Lower leg skin (tissue), 4 donors: ENCODE results near the gene CABLES1. TPM values are rescaled to one million over a fixed set of nuclear protein-coding genes. Genes with fewer than 3 reads are reported as not detected.

Experiments
- DNase-seq, 2 donors: peaks; one replicate each; pipeline ENCODE4 v3.0.0-alpha.2; 2019; ENCODE audit warnings: low spot score in 2 of 2
- H3K4me3 ChIP-seq: fragments of 200-600 bp; sonication (generic); 2 replicates; pipeline ENCODE4 v1.5.1; 2017; ENCODE audit warnings: mild to moderate bottlenecking, low read depth; ENCODE audit not compliant: poor library complexity, severe bottlenecking
- POLR2A ChIP-seq, 2 donors: fragments of 450-650 bp; IDR thresholded peaks; one replicate each; pipeline ENCODE4 v1.6.1; 2016 to 2017; ENCODE audit warnings: antibody characterized with exemption in 2 of 2, mild to moderate bottlenecking in 1 of 2, moderate library complexity in 1 of 2
- WGBS, 2 donors: methylation state at CpG; one replicate each; pipeline ENCODE4 v1.1.5; 2018; 5-methylcytosine and 5-hydroxymethylcytosine counted together
- intact Hi-C: fragments of 100-400 bp; cut with DNase I; formaldehyde crosslinking; loops from one replicate; pipeline ENCODE4 v1.15.0; 2023; ENCODE audit warnings: low total_unique reads
- total RNA-seq, 4 donors: library from RNA; depleted of rRNA; stranded (reverse); fragments of >200 nt; gene quantifications; one replicate each; pipeline ENCODE4 v1.1.0, GENCODE V29; 2016
- TF ChIP-seq, protein P1 (sequence below), 3 donors: fragments of 450-650 bp; IDR thresholded peaks; one replicate each; pipeline ENCODE4 v1.5.1; 2016; ENCODE audit warnings: antibody characterized with exemption in 3 of 3, mild to moderate bottlenecking in 3 of 3, moderate library complexity in 2 of 3

The CABLES1 gene
- total RNA-seq, 4 donors from 2014 or later = 15.0 to 52.5 (median 27.5) TPM

DNA sequence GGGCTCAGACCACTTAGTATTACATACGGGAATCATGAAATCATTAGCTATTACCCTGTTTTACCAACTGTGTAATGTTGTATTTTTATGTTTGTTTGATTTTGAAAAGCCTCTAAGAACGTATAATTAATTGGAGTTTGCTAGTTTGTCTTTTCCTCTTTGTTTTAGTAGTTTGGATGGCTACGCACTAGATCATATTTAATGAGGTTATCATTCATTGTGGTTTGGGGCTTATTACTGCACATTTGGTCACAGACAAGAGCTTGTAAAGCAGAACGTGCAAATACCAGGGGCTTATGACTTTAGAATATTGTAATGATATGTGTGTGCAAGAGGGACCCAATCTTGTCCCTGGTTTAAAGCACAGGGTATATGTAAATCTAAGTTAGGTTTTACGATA lies 10.3 kb downstream of the CABLES1 start:
- DNase-seq = no peak
- TF ChIP-seq, protein P1, sequence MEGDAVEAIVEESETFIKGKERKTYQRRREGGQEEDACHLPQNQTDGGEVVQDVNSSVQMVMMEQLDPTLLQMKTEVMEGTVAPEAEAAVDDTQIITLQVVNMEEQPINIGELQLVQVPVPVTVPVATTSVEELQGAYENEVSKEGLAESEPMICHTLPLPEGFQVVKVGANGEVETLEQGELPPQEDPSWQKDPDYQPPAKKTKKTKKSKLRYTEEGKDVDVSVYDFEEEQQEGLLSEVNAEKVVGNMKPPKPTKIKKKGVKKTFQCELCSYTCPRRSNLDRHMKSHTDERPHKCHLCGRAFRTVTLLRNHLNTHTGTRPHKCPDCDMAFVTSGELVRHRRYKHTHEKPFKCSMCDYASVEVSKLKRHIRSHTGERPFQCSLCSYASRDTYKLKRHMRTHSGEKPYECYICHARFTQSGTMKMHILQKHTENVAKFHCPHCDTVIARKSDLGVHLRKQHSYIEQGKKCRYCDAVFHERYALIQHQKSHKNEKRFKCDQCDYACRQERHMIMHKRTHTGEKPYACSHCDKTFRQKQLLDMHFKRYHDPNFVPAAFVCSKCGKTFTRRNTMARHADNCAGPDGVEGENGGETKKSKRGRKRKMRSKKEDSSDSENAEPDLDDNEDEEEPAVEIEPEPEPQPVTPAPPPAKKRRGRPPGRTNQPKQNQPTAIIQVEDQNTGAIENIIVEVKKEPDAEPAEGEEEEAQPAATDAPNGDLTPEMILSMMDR (IDR thresholded peaks at IDR 0.05) = no peak
- TF ChIP-seq POLR2A (IDR thresholded peaks at IDR 0.05) = no peak
- WGBS, 2 donors = 74 to 84% methylated on average over 5 of the region's 5 CpGs
- intact Hi-C loops = no loop called here
- H3K4me3 ChIP-seq = no peak overlapping the region

DNA sequence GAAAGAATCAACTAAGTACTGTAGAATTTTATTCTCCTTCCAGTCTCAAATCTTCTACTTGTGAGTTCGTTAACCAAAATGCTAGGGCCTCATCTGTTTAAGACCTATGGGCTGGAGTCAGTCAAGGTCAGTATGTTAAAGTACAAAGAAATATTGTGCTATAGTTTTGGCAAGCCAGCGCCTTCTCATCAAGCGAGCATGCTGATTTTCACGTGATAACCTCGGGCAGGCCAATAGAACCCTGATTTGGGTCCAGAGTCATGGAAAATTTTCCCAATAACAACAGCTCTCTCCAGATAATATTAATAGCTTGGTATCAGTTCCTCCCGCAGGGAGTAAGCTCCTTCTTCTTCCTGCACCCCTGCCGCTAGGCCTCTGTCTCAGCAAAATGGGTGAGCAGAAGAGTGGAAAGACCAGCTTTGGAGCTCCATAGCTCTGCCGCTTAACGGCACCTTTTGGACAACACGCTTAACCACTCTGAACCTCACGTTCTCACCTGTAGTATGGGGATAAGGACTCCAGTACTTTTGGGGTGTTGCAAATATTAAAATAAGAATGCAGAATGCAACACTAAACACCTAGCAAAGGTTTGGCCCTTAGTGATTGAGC lies 11.7 kb downstream of the CABLES1 start:
- DNase-seq = no peak
- TF ChIP-seq POLR2A (IDR thresholded peaks at IDR 0.05) = no peak
- TF ChIP-seq, protein P1 (IDR thresholded peaks at IDR 0.05) = no peak
- intact Hi-C loops = no loop called here
- H3K4me3 ChIP-seq = no peak overlapping the region
- 62 to 78% methylated on average over 11 of the region's 11 CpGs for WGBS, 2 donors

DNA sequence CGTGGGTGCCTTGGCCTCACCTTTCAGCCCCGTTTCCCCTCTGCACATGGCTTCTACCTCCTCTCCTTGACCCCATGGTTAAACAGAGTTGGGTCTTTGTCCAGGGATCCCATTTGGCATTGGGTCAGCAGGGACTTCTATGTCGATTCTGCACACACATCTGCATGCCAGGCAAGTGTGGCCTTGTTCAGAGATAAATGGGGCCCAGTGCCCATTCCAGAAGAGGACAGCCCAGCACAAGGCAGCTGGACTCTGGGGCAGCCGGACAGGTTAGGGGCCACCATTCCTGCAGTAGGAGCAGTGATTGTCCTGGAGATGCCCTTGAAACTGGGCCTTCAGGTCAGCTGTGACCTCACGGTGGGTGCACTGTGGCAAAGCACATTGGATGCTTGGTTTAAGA lies 13.1 kb downstream of the CABLES1 start:
- DNase-seq = no peak
- 83 to 84% methylated on average over 5 of the region's 5 CpGs for WGBS, 2 donors
- intact Hi-C loops = no loop called here
- no peak overlapping the region for H3K4me3 ChIP-seq
- TF ChIP-seq POLR2A (IDR thresholded peaks at IDR 0.05) = no peak

DNA sequence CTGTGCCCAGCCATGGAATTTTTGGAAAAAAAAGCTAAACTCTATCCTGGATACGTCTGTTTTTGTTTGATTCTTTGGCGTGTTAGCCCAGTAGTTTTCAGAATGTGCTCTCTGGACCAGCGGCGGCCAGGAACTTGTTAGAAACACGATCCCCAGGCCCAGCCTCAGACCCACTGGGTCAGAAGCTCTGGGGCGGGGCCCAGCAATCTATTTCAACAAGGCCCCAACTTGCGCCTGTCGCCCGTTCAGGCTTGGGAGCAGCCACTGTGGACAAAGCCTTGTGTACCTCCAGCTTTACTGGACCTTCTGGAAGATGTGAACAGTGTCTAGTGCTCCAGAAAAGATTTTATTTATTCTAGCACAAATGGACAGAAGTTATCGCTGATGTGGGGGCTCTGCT lies 14.3 kb downstream of the CABLES1 start:
- intact Hi-C loops = no loop called here
- no peak overlapping the region for H3K4me3 ChIP-seq
- TF ChIP-seq, protein P1 (IDR thresholded peaks at IDR 0.05) = no peak
- TF ChIP-seq POLR2A (IDR thresholded peaks at IDR 0.05) = no peak
- WGBS, 2 donors = 85% methylated on average over 10 of the region's 10 CpGs
- no peak for DNase-seq

DNA sequence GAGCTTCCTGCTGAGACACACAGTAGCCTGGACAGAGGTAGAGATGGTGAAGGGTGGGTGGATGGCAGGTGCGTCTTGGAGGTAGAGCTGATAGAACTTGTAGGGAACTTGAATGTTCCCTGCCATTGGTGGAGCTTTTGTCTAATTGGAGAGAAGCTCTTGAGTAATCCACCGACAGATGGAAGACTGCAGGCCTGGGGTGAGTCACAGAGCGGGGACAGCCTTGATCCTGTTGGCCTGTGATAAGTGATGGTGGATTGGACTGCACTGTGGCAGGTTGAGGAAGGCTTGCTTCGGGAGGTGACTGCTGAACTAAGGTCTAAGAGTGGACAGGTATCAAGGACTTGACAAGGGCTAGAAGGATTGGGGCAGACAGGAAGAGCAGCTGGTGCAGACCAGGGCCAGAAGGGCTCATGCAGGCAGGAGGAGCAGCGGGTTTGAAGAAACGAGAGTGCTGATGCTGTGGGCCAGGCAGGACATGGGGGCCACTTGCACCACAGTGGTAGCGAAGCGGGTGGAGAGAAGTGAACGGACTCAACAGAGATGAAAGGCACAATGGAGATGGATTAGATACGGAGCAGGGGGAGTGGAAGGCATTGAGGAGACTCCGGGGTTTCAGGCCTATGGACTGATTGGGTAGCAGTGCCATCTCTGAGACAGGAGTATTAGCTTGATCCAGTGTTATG lies 16.3 kb downstream of the CABLES1 start:
- intact Hi-C loops = no loop called here
- 89 to 91% methylated on average over 11 of the region's 11 CpGs for WGBS, 2 donors
- no peak for TF ChIP-seq POLR2A (IDR thresholded peaks at IDR 0.05)
- TF ChIP-seq, protein P1 (IDR thresholded peaks at IDR 0.05) = no peak
- no peak for DNase-seq
- H3K4me3 ChIP-seq = no peak overlapping the region

DNA sequence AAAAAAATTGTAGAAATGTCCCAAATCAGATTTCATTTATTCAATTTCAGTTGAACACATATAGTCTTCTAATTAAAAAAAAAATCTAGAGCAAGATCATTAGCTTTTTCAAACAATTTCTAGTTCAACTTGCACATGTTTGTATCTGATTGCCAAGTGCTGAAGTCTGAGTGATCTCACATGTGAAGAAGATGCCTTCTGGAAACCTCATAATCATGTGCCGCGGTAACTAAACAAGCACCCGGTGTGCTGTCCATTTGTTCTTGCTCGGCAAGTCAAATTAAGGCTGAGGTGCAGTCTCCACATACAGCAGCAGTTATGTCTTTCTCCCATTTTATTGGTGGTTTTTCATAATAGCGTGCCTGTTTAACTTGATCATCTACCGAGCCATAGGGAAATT lies 18.7 kb downstream of the CABLES1 start:
- intact Hi-C loops = no loop called here
- 59 to 61% methylated on average over 6 of the region's 6 CpGs for WGBS, 2 donors
- DNase-seq = no peak
- TF ChIP-seq, protein P1 (IDR thresholded peaks at IDR 0.05) = no peak
- TF ChIP-seq POLR2A (IDR thresholded peaks at IDR 0.05) = no peak
- no peak overlapping the region for H3K4me3 ChIP-seq
